Omental fat pad (tissue), 4 donors: ENCODE measurements around the gene CD1B. TPM values are rescaled to one million over a fixed set of nuclear protein-coding genes. Genes with fewer than 3 reads are reported as not detected.

Source experiments
- ATAC-seq: fragments of 150-250 bp; one replicate; pipeline ENCODE4 v1.9.1; 2016; ENCODE audit warnings: mild to moderate bottlenecking, moderate library complexity; ENCODE audit not compliant: low FRiP score
- DNase-seq: peaks from one replicate; pipeline ENCODE4 v3.0.0-alpha.2; 2019; ENCODE audit warnings: low spot score
- CTCF ChIP-seq, 3 donors: fragments of 450-650 bp; IDR thresholded peaks; one replicate each; pipeline ENCODE4 v1.5.1; 2016 to 2017; ENCODE audit warnings: antibody characterized with exemption in 3 of 3, mild to moderate bottlenecking in 3 of 3, moderate library complexity in 2 of 3
- total RNA-seq, 4 donors: library from RNA; depleted of rRNA; stranded (reverse); fragments of >200 nt; gene quantifications; one replicate each; pipeline ENCODE4 v1.1.0, GENCODE V29; 2016

The CD1B gene
- total RNA-seq, 4 donors from 2014 or later = 0.38 TPM; not detected in 3

- DNase-seq (no peak), ATAC-seq (no peak)
- no peak for TF ChIP-seq CTCF (IDR thresholded peaks at IDR 0.05)
These were observed 2.9 kb downstream of the CD1B start for GRCh38 chr1:158328426-158328825.

GRCh38 chr1:158327481-158327880 is 3.9 kb downstream of the CD1B start:
- TF ChIP-seq CTCF (IDR thresholded peaks at IDR 0.05) = no peak
- ATAC-seq (no peak), DNase-seq (no peak)

GRCh38 chr1:158324395-158324794 is 6.9 kb downstream of the CD1B start:
- no peak for ATAC-seq
- DNase-seq = no peak
- no peak for TF ChIP-seq CTCF (IDR thresholded peaks at IDR 0.05)

- no peak for ATAC-seq
These were observed 7.5 kb downstream of the CD1B start for GRCh38 chr1:158323866-158324265.

GRCh38 chr1:158311066-158311465 is 20.3 kb downstream of the CD1B start:
- ATAC-seq (no peak), DNase-seq (no peak)
- no peak for TF ChIP-seq CTCF (IDR thresholded peaks at IDR 0.05)

More at GRCh38 chr1:158323866-158324265, 7.5 kb downstream of the CD1B start:
- no peak for TF ChIP-seq CTCF (IDR thresholded peaks at IDR 0.05)
- DNase-seq = no peak

GRCh38 chr1:158310623-158311022 is 20.7 kb downstream of the CD1B start:
- ATAC-seq = no peak
- no peak for TF ChIP-seq CTCF (IDR thresholded peaks at IDR 0.05)
- no peak for DNase-seq

GRCh38 chr1:158295791-158296190 is 35.5 kb downstream of the CD1B start:
- ATAC-seq (no peak), DNase-seq (no peak)
- TF ChIP-seq CTCF (IDR thresholded peaks at IDR 0.05) = no peak
